OCI-LY1 (cell line): ENCODE measurements around the gene ZFX.

Source experiments
- H2AFZ ChIP-seq: fragments of 200-600 bp; sonication (generic), shearing (Covaris generic); 2 replicates; pipeline ENCODE4 v1.6.0; 2014; ENCODE audit warnings: antibody characterized with exemption, mild to moderate bottlenecking, low read length
- H3F3A ChIP-seq: fragments of 200-600 bp; sonication (generic), shearing (Covaris generic); 2 replicates; pipeline ENCODE4 v1.6.0; 2014; ENCODE audit warnings: mild to moderate bottlenecking, antibody characterized with exemption, low read length, moderate library complexity; ENCODE audit not compliant: insufficient read depth
- H3K27ac ChIP-seq: fragments of 200-600 bp; sonication (generic); 2 replicates; pipeline ENCODE4 v1.5.1; 2014; ENCODE audit warnings: low read length, mixed run types, mild to moderate bottlenecking, low read depth; ENCODE audit not compliant: poor library complexity, severe bottlenecking
- H3K27me3 ChIP-seq: fragments of 200-600 bp; sonication (generic); 2 replicates; pipeline ENCODE4 v1.6.0; 2014; ENCODE audit warnings: antibody characterized with exemption, mild to moderate bottlenecking, low read length, moderate library complexity; ENCODE audit not compliant: insufficient read depth
- H3K36me3 ChIP-seq: fragments of 200-600 bp; sonication (generic); 2 replicates; pipeline ENCODE4 v1.6.1; 2014; ENCODE audit warnings: mild to moderate bottlenecking, antibody characterized with exemption, low read length, moderate library complexity, mixed read lengths; ENCODE audit not compliant: insufficient read depth
- H3K4me1 ChIP-seq: fragments of 200-600 bp; sonication (generic); 2 replicates; pipeline ENCODE4 v1.5.1; 2014; ENCODE audit warnings: mild to moderate bottlenecking, low read length, moderate library complexity; ENCODE audit not compliant: insufficient read depth, severe bottlenecking
- H3K4me2 ChIP-seq: fragments of 200-600 bp; sonication (generic), shearing (Covaris generic); 2 replicates; pipeline ENCODE4 v1.6.1; 2014; ENCODE audit warnings: low read length
- H3K4me3 ChIP-seq: fragments of 200-600 bp; sonication (generic); 2 replicates; pipeline ENCODE4 v1.5.1; 2014; ENCODE audit warnings: low read length, low read depth, mild to moderate bottlenecking, mixed read lengths; ENCODE audit not compliant: poor library complexity, severe bottlenecking
- H3K79me2 ChIP-seq: fragments of 200-600 bp; shearing (Covaris generic); 2 replicates; pipeline ENCODE4 v1.6.1; 2016; ENCODE audit warnings: mixed run types, low read length, mixed read lengths; ENCODE audit not compliant: insufficient read depth
- H3K9ac ChIP-seq: fragments of 200-600 bp; sonication (generic), shearing (Covaris generic); 2 replicates; pipeline ENCODE4 v1.6.1; 2014; ENCODE audit warnings: mild to moderate bottlenecking, low read length, mixed read lengths
- H3K9me2 ChIP-seq: fragments of 200-600 bp; sonication (generic), shearing (Covaris generic); 2 replicates; pipeline ENCODE4 v1.6.1; 2014; ENCODE audit warnings: low read depth, mild to moderate bottlenecking, low read length, mixed read lengths
- H3K9me3 ChIP-seq: fragments of 200-600 bp; shearing (Covaris generic); 2 replicates; pipeline ENCODE4 v1.6.1; 2014; ENCODE audit warnings: low read length, mixed read lengths
- H4K20me1 ChIP-seq: fragments of 200-600 bp; sonication (generic), shearing (Covaris generic); 2 replicates; pipeline ENCODE4 v1.6.0; 2016; ENCODE audit warnings: mild to moderate bottlenecking, low read length; ENCODE audit not compliant: insufficient read depth
- EZH2 ChIP-seq: fragments of 200-600 bp; sonication (generic), shearing (Covaris generic); IDR thresholded peaks from 2 replicates; pipeline ENCODE4 v1.8.0; 2017; ENCODE audit warnings: borderline replicate concordance, mixed run types, mild to moderate bottlenecking, antibody characterized with exemption, low read length, moderate library complexity, mixed read lengths
- TF ChIP-seq, protein P1 (sequence below): fragments of 200-600 bp; sonication (generic), shearing (Covaris generic); IDR thresholded peaks from 2 replicates; pipeline ENCODE4 v1.5.1; 2017; ENCODE audit warnings: mild to moderate bottlenecking, antibody characterized with exemption, low read length, moderate library complexity, mixed read lengths

Gene ZFX

DNA sequence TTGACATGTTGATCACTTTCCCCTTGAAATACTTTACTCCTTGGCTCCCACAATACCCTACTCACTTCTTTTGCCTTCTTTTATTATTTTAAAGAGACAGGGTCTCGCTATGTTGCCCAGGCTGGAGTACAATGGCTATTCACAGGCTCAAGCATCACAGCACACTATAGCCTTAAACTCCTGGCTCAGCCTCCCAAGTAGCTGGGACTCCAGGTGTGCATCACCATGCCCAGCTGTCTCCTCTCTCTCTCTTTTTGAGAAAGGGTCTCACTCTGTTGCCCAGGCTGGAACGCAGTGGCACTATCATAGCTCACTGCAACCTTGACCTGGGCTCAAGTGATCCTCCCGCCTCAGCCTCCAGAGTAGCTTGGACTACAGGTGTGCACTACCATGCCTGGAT lies 112.8 kb downstream of the ZFX start:
- Histone ChIP-seq H3K36me3 (no peaks in the 10 kb centered on the region), H3K9me3 (no peaks in the 10 kb centered on the region), H3K27ac (no peak overlapping the region), H2AFZ (no peak overlapping the region), H3K4me1 (no peaks in the 10 kb centered on the region), H4K20me1 (no peaks in the 10 kb centered on the region), H3K79me2 (no peaks in the 10 kb centered on the region), H3K9me2 (no peaks in the 10 kb centered on the region), H3F3A (no peaks in the 10 kb centered on the region), H3K4me2 (no peak overlapping the region), H3K9ac (no peak overlapping the region), H3K4me3 (no peak overlapping the region), H3K27me3 (no peaks in the 10 kb centered on the region)
- no peak for TF ChIP-seq EZH2
- TF ChIP-seq, protein P1, sequence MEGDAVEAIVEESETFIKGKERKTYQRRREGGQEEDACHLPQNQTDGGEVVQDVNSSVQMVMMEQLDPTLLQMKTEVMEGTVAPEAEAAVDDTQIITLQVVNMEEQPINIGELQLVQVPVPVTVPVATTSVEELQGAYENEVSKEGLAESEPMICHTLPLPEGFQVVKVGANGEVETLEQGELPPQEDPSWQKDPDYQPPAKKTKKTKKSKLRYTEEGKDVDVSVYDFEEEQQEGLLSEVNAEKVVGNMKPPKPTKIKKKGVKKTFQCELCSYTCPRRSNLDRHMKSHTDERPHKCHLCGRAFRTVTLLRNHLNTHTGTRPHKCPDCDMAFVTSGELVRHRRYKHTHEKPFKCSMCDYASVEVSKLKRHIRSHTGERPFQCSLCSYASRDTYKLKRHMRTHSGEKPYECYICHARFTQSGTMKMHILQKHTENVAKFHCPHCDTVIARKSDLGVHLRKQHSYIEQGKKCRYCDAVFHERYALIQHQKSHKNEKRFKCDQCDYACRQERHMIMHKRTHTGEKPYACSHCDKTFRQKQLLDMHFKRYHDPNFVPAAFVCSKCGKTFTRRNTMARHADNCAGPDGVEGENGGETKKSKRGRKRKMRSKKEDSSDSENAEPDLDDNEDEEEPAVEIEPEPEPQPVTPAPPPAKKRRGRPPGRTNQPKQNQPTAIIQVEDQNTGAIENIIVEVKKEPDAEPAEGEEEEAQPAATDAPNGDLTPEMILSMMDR: no peak

- Histone ChIP-seq H3K4me2 (no peak overlapping the region), H3K9me2 (no peaks in the 10 kb centered on the region), H3K27ac (no peak overlapping the region), H4K20me1 (no peaks in the 10 kb centered on the region), H3K4me3 (no peak overlapping the region), H3K4me1 (no peaks in the 10 kb centered on the region), H3K9me3 (no peaks in the 10 kb centered on the region), H2AFZ (no peak overlapping the region), H3F3A (no peaks in the 10 kb centered on the region), H3K9ac (no peak overlapping the region), H3K36me3 (no peaks in the 10 kb centered on the region), H3K79me2 (no peaks in the 10 kb centered on the region), H3K27me3 (no peaks in the 10 kb centered on the region)
- TF ChIP-seq EZH2: no peak
- TF ChIP-seq, protein P1: no peak
Measured at GRCh38 chrX:24264383-24264782, 114.9 kb downstream of the ZFX start.
